ENCODE measurements around the gene SIAH1. TPM values are rescaled to one million over a fixed set of nuclear protein-coding genes. Genes with fewer than 3 reads are reported as not detected.

SIAH1 gene
- total RNA-seq, 1 experiment from 2014 or later, result 33.2 TPM

DNA sequence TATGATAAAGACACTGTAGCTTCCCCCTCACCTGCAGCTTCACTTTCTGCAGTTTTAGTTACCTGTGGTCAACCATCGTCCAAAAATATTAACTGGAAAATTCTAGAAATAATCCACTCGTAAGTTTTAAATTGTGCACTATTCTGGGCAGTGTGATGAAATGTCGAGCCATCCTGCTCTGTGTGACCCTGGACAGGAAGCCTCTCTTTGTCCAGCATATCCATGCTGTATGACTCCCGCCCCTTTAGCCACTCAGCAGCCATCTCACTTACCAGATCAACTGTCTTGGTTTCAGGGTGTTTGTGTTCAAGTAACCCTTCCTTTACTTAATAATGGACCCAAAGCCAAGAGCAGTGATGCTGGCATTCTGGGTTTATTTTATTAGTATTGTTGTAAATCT, 56.1 kb downstream of the SIAH1 start:
- Histone ChIP-seq H2BK120ac (ENCODE audit: low read depth, low read length, poor library complexity, severe bottlenecking) (no peak overlapping the region), H3K79me1 (ENCODE audit: insufficient read depth, low read depth, low read length, poor library complexity, severe bottlenecking) (no peaks in the 10 kb centered on the region), H3K56ac (ENCODE audit: insufficient read length, low read depth, low read length) (no peak overlapping the region), H3K14ac (ENCODE audit: insufficient read depth, low read length) (no peak overlapping the region), H3T11ph (ENCODE audit: low read length) (no peak overlapping the region), H2BK15ac (ENCODE audit: low read depth, low read length) (no peak overlapping the region), H3K9ac (ENCODE audit: extremely low read depth, insufficient read length, low read length) (no peak overlapping the region), H3K23me2 (ENCODE audit: insufficient read length, low read depth, low read length, poor library complexity, severe bottlenecking) (no peaks in the 10 kb centered on the region), H3K18ac (ENCODE audit: insufficient read length, low read depth, low read length) (no peak overlapping the region), H2AK5ac (ENCODE audit: insufficient read length, low read length) (no peak overlapping the region), H2AFZ (ENCODE audit: low read length) (no peak overlapping the region), H3K4me2 (ENCODE audit: insufficient read depth, insufficient read length, low read length) (no peak overlapping the region), H3K79me2 (ENCODE audit: insufficient read depth, low read length) (no peaks in the 10 kb centered on the region), H3K23ac (ENCODE audit: insufficient read length, low read depth, low read length) (no peak overlapping the region), H2BK5ac (ENCODE audit: insufficient read length, low read length) (no peak overlapping the region), H3K27me3 (ENCODE audit: insufficient read depth, low read length) (no peaks in the 10 kb centered on the region), H4K20me1 (ENCODE audit: control insufficient read depth, insufficient read depth, insufficient read length) (no peaks in the 10 kb centered on the region), H3K9me3 (ENCODE audit: control insufficient read depth, low read depth, low read length) (no peaks in the 10 kb centered on the region), H2BK20ac (ENCODE audit: low read depth, low read length, poor library complexity, severe bottlenecking) (no peak overlapping the region), H3K4me1 (ENCODE audit: insufficient read depth, low read length) (peaks cover 4% of the 10 kb centered on the region; the same call in 1 of the 2 replicates), H4K8ac (replicated peaks; ENCODE audit: insufficient read length, low read depth, low read length) (no peak overlapping the region), H2BK12ac (ENCODE audit: insufficient read length, low read depth, low read length) (no peak overlapping the region), H3K4ac (ENCODE audit: low read depth, low read length) (no peak overlapping the region), H4K91ac (ENCODE audit: insufficient read length, low read depth, low read length) (no peak overlapping the region), H4K5ac (ENCODE audit: insufficient read length, low read depth, low read length) (no peak overlapping the region), H3K27ac (ENCODE audit: insufficient read length, low read depth, low read length) (no peak overlapping the region)
- no peaks in the 10 kb centered on the region for H3K27me3 Mint-ChIP-seq (ENCODE audit: low read depth)
- H3K4me1 Mint-ChIP-seq, result peaks cover 8% of the 10 kb centered on the region in 2 experiments
- no peak for TF ChIP-seq CTCF (conservative IDR thresholded peaks at IDR 0.05)
- no peaks in the 10 kb centered on the region for H3K9me3 Mint-ChIP-seq
- no peak overlapping the region for H3K27ac Mint-ChIP-seq
- no peak overlapping the region for H3K4me3 Mint-ChIP-seq
- DNase-seq, result no peak
- H3K36me3 Mint-ChIP-seq (ENCODE audit: insufficient read depth in 1 of 3, low read depth in 3 of 3), result peaks cover 0 to 5% (median 4%) of the 10 kb centered on the region in 3 experiments; a peak in 3 of 7 replicates
- WGBS (ENCODE audit: extremely low coverage, insufficient read length, low lambda C conversion rate), result no CpG with 5 or more reads among the region's 4 CpGs
